ENCODE results near the gene RHOJ.

The RHOJ gene

GRCh38 chr14:63182968-63183367 is 21.3 kb upstream of the RHOJ start:
- no peak overlapping the region for H3K4me3 ChIP-seq (ENCODE audit: low read depth in 1 of 2, low read length in 2 of 2)
- H3K4me1 ChIP-seq (ENCODE audit: insufficient read depth, low read length) = peaks cover 12% of the 10 kb centered on the region
- H3K27ac ChIP-seq (ENCODE audit: low read depth, low read length) = no peak overlapping the region
- no peak overlapping the region for H3K9ac ChIP-seq (ENCODE audit: low read length)
- no peaks in the 10 kb centered on the region for H3K36me3 ChIP-seq (ENCODE audit: insufficient read depth, low read length)
- H3K9me3 ChIP-seq (ENCODE audit: low read length) = no peaks in the 10 kb centered on the region
- no peaks in the 10 kb centered on the region for H3K27me3 ChIP-seq (ENCODE audit: control insufficient read depth in 1 of 2, insufficient read depth in 2 of 2, low read length in 2 of 2)

- no peak overlapping the region for H3K9ac ChIP-seq (ENCODE audit: low read length)
- no peaks in the 10 kb centered on the region for H3K36me3 ChIP-seq (ENCODE audit: insufficient read depth, low read length)
- H3K4me3 ChIP-seq (ENCODE audit: low read depth in 1 of 2, low read length in 2 of 2) = no peak overlapping the region
- no peak overlapping the region for H3K27ac ChIP-seq (ENCODE audit: low read depth, low read length)
- no peaks in the 10 kb centered on the region for H3K4me1 ChIP-seq (ENCODE audit: insufficient read depth, low read length)
- H3K27me3 ChIP-seq (ENCODE audit: control insufficient read depth in 1 of 2, insufficient read depth in 2 of 2, low read length in 2 of 2) = no peaks in the 10 kb centered on the region
- no peaks in the 10 kb centered on the region for H3K9me3 ChIP-seq (ENCODE audit: low read length)
Measured at GRCh38 chr14:63186453-63186852, 17.8 kb upstream of the RHOJ start.

DNA sequence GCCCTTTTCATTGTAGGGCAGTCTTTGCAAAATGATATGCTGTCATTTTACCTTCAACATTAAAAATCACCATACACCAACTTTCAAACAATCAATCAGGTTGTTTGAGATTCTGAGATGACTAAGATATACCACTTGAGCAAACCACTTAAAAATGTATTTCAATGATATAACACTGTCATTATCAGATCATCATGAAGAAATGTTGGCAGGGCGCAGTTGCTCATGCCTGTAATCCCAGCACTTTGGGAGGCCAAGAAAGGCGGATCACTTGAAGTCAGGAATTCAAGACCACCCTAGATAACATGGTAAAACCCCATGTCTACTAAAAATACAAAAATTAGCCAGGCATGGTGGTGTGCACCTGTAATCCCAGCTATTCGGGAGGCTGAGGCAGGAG is 13.0 kb upstream of the RHOJ start:
- H3K9ac ChIP-seq (ENCODE audit: low read length) = no peak overlapping the region

GRCh38 chr14:63192085-63192484 is 12.2 kb upstream of the RHOJ start:
- no peaks in the 10 kb centered on the region for H3K9me3 ChIP-seq (ENCODE audit: low read length)
- no peaks in the 10 kb centered on the region for H3K4me1 ChIP-seq (ENCODE audit: insufficient read depth, low read length)
- H3K4me3 ChIP-seq (ENCODE audit: low read depth in 1 of 2, low read length in 2 of 2) = no peak overlapping the region
- no peak overlapping the region for H3K9ac ChIP-seq (ENCODE audit: low read length)
- no peak overlapping the region for H3K27ac ChIP-seq (ENCODE audit: low read depth, low read length)
- no peaks in the 10 kb centered on the region for H3K27me3 ChIP-seq (ENCODE audit: control insufficient read depth in 1 of 2, insufficient read depth in 2 of 2, low read length in 2 of 2)
- no peaks in the 10 kb centered on the region for H3K36me3 ChIP-seq (ENCODE audit: insufficient read depth, low read length)

More for the DNA sequence above, 13.0 kb upstream of the RHOJ start:
- no peak overlapping the region for H3K27ac ChIP-seq (ENCODE audit: low read depth, low read length)
- no peaks in the 10 kb centered on the region for H3K4me1 ChIP-seq (ENCODE audit: insufficient read depth, low read length)
- H3K4me3 ChIP-seq (ENCODE audit: low read depth in 1 of 2, low read length in 2 of 2) = no peak overlapping the region
- no peaks in the 10 kb centered on the region for H3K27me3 ChIP-seq (ENCODE audit: control insufficient read depth in 1 of 2, insufficient read depth in 2 of 2, low read length in 2 of 2)
- H3K36me3 ChIP-seq (ENCODE audit: insufficient read depth, low read length) = no peaks in the 10 kb centered on the region
- H3K9me3 ChIP-seq (ENCODE audit: low read length) = no peaks in the 10 kb centered on the region

DNA sequence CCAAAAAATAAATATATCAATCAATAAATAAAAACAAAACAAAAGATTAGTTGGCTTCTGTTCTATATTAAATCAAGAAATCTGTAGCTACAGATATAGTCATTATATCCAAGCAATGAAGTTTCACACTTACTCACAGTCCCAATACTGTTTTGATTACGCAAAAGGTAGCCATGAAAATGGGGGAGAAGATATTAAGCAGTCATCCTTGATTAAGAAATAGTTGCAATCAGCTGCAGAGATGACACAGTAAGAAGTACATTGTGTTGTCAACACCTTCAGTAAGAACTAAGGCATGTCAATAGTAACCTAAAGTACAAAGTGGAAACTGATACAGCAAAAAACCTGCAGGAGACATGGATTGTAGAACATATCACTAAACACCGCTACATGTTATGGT is 11.0 kb upstream of the RHOJ start:
- Histone ChIP-seq H3K27ac (ENCODE audit: low read depth, low read length) (no peak overlapping the region), H3K36me3 (ENCODE audit: insufficient read depth, low read length) (no peaks in the 10 kb centered on the region), H3K9ac (ENCODE audit: low read length) (no peak overlapping the region)

DNA sequence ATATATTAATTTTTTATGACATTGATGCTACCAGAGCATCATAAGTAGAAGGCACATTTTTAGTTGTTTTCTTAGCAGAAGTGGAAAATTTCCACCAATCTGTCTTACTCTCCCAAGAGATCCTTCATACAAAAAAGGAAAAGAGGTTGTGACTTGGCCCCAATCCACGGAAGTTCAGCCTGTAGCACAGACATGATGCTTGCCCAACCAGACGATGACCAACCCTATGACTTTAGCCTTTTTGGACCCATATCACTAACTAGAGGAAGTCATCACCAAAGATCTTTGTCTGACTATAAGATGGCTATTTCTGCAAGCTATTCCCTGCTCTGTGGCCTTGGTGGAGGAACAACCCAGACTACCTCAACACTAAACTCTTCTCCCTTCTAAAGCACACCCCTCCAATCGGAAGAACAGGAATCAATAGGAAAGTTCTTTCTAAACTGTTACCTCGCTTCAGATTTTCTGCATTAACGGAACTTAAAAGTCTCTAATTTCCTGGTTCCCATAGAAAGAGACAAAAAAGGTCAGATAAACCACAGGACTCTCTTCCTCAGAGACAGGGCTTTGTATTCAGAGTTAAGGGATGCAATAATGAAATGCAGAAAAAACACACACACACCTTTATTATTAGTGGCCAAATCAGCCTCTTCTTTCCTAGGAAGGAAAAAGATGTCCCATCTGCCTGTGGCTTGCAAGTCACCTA is 4.1 kb upstream of the RHOJ start:
- Histone ChIP-seq H3K27ac (ENCODE audit: low read depth, low read length) (no peak overlapping the region), H3K4me3 (ENCODE audit: low read depth in 1 of 2, low read length in 2 of 2) (no peak overlapping the region)

More for the DNA sequence above, 11.0 kb upstream of the RHOJ start:
- H3K4me3 ChIP-seq (ENCODE audit: low read depth in 1 of 2, low read length in 2 of 2) = no peak overlapping the region
- no peaks in the 10 kb centered on the region for H3K27me3 ChIP-seq (ENCODE audit: control insufficient read depth in 1 of 2, insufficient read depth in 2 of 2, low read length in 2 of 2)
- H3K4me1 ChIP-seq (ENCODE audit: insufficient read depth, low read length) = no peaks in the 10 kb centered on the region
- no peaks in the 10 kb centered on the region for H3K9me3 ChIP-seq (ENCODE audit: low read length)

DNA sequence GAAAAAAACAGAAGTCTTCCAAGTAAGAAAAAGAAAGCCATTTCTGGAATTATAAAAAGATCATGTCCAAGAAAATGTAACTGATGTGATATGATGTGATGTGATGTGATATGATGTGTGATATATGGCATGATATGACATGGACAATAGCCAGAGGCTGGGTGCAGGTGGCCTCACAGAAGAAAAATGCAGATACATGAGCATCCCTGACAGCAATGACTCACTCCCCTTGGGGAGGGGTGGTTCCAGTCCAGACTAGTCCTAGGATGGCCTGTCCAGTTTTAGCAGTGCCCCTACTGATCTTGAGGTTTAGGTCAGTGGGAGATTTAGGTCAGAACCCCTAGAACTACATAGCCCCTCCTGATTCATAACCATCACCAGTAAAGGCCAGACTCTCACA is 3.5 kb upstream of the RHOJ start:
- Histone ChIP-seq H3K9ac (ENCODE audit: low read length) (no peak overlapping the region), H3K4me3 (ENCODE audit: low read depth in 1 of 2, low read length in 2 of 2) (no peak overlapping the region), H3K27ac (ENCODE audit: low read depth, low read length) (no peak overlapping the region), H3K9me3 (ENCODE audit: low read length) (no peaks in the 10 kb centered on the region), H3K4me1 (ENCODE audit: insufficient read depth, low read length) (peaks cover 9% of the 10 kb centered on the region), H3K27me3 (ENCODE audit: control insufficient read depth in 1 of 2, insufficient read depth in 2 of 2, low read length in 2 of 2) (no peaks in the 10 kb centered on the region), H3K36me3 (ENCODE audit: insufficient read depth, low read length) (no peaks in the 10 kb centered on the region)

More for the DNA sequence above, 4.1 kb upstream of the RHOJ start:
- Histone ChIP-seq H3K27me3 (ENCODE audit: control insufficient read depth in 1 of 2, insufficient read depth in 2 of 2, low read length in 2 of 2) (no peaks in the 10 kb centered on the region), H3K36me3 (ENCODE audit: insufficient read depth, low read length) (no peaks in the 10 kb centered on the region), H3K9me3 (ENCODE audit: low read length) (no peaks in the 10 kb centered on the region), H3K9ac (ENCODE audit: low read length) (no peak overlapping the region), H3K4me1 (ENCODE audit: insufficient read depth, low read length) (peaks cover 9% of the 10 kb centered on the region)

GRCh38 chr14:63203015-63203414 is 1.2 kb upstream of the RHOJ start:
- Histone ChIP-seq H3K9ac (ENCODE audit: low read length) (no peak overlapping the region), H3K27me3 (ENCODE audit: control insufficient read depth in 1 of 2, insufficient read depth in 2 of 2, low read length in 2 of 2) (no peaks in the 10 kb centered on the region), H3K4me1 (ENCODE audit: insufficient read depth, low read length) (peaks cover 9% of the 10 kb centered on the region), H3K36me3 (ENCODE audit: insufficient read depth, low read length) (no peaks in the 10 kb centered on the region), H3K4me3 (ENCODE audit: low read depth in 1 of 2, low read length in 2 of 2) (no peak overlapping the region), H3K9me3 (ENCODE audit: low read length) (no peaks in the 10 kb centered on the region), H3K27ac (ENCODE audit: low read depth, low read length) (no peak overlapping the region)

DNA sequence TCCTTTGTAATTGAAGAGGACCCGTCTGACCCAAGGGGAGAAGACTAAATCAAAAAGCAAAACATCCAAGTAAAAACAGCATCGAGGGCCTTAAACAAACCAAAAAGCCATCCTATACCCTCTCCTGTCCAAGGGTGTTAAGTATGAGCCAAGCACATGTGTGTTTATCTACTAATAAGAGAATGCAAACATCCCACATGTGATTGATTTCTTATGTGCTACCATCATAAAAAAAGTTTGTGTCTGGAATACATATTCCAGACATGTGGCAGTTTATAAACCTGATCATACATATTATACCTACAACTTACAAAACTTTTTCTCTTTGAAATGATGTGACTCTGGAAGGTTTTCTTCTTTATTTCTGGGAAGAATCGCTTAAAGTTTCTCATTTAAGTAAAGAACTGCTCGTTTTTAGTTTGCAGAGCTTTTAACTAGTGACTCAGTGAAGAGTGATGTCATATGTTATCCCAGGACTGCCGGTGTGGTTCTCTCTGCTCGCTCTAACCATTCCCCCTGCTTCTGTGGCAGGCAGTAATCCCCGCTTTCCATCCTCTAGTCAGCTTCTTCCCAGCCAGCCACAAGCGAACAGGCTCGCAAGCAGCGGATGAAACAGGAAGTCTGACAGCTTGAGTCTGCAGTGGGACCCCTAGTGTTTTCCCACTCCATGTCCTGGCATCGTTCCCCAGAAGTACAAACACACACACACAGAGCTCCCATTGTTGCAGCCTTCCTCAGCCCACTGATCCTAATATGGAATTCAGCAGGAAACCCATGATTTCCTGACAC is 431 bp upstream of the RHOJ start:
- Histone ChIP-seq H3K4me3 (ENCODE audit: low read depth in 1 of 2, low read length in 2 of 2) (peak overlapping the region; percentile 52 to 68), H3K27me3 (ENCODE audit: control insufficient read depth in 1 of 2, insufficient read depth in 2 of 2, low read length in 2 of 2) (no peaks in the 10 kb centered on the region), H3K9me3 (ENCODE audit: low read length) (no peaks in the 10 kb centered on the region), H3K4me1 (ENCODE audit: insufficient read depth, low read length) (peaks cover 9% of the 10 kb centered on the region), H3K36me3 (ENCODE audit: insufficient read depth, low read length) (no peaks in the 10 kb centered on the region), H3K27ac (ENCODE audit: low read depth, low read length) (peak overlapping the region; percentile 80), H3K9ac (ENCODE audit: low read length) (peak overlapping the region; percentile 67)

GRCh38 chr14:63205044-63205575 is 867 bp downstream of the RHOJ start:
- peaks cover 9% of the 10 kb centered on the region for H3K4me1 ChIP-seq (ENCODE audit: insufficient read depth, low read length)
- H3K9ac ChIP-seq (ENCODE audit: low read length) = peak overlapping the region; percentile 67
- peak overlapping the region; percentile 52 to 68 for H3K4me3 ChIP-seq (ENCODE audit: low read depth in 1 of 2, low read length in 2 of 2)
- no peaks in the 10 kb centered on the region for H3K36me3 ChIP-seq (ENCODE audit: insufficient read depth, low read length)
- H3K27me3 ChIP-seq (ENCODE audit: control insufficient read depth in 1 of 2, insufficient read depth in 2 of 2, low read length in 2 of 2) = no peaks in the 10 kb centered on the region
- no peaks in the 10 kb centered on the region for H3K9me3 ChIP-seq (ENCODE audit: low read length)
- H3K27ac ChIP-seq (ENCODE audit: low read depth, low read length) = peak overlapping the region; percentile 80

GRCh38 chr14:63205866-63206265 is 1.6 kb downstream of the RHOJ start:
- Histone ChIP-seq H3K4me3 (ENCODE audit: low read depth in 1 of 2, low read length in 2 of 2) (peak overlapping the region in 1 of 2 donors; percentile 20), H3K9ac (ENCODE audit: low read length) (no peak overlapping the region)

More at GRCh38 chr14:63205866-63206265, 1.6 kb downstream of the RHOJ start:
- Histone ChIP-seq H3K9me3 (ENCODE audit: low read length) (no peaks in the 10 kb centered on the region), H3K36me3 (ENCODE audit: insufficient read depth, low read length) (no peaks in the 10 kb centered on the region), H3K27ac (ENCODE audit: low read depth, low read length) (no peak overlapping the region), H3K27me3 (ENCODE audit: control insufficient read depth in 1 of 2, insufficient read depth in 2 of 2, low read length in 2 of 2) (no peaks in the 10 kb centered on the region), H3K4me1 (ENCODE audit: insufficient read depth, low read length) (peaks cover 9% of the 10 kb centered on the region)

Data from muscle layer of colon (tissue), 2 donors.